GM19468 (cell line): ENCODE results near the gene FAM131A.

Experiments
- ATAC-seq: cut with Tn5 transposase; IDR thresholded peaks from one replicate; pipeline ENCODE4 v1.9.1; 2021; ENCODE audit warnings: mild to moderate bottlenecking, moderate library complexity, moderate number of reproducible peaks; ENCODE audit not compliant: unreplicated experiment; ENCODE audit errors: extremely low read depth

Gene FAM131A

GRCh38 chr3:184372296-184372821 lies 35.0 kb downstream of the FAM131A start:
- ATAC-seq = no peak

- ATAC-seq = no peak
Measured at GRCh38 chr3:184372911-184373310, 35.5 kb downstream of the FAM131A start.

GRCh38 chr3:184373422-184373821 lies 36.0 kb downstream of the FAM131A start:
- no peak for ATAC-seq

- ATAC-seq = no peak
Measured at GRCh38 chr3:184375747-184376461, 38.5 kb downstream of the FAM131A start.

- no peak for ATAC-seq
Measured at GRCh38 chr3:184377374-184377773, 40.0 kb downstream of the FAM131A start.

GRCh38 chr3:184377882-184378445 lies 40.6 kb downstream of the FAM131A start, which contains the start of gene THPO:
TSS of gene THPO (minus strand) at chr3:184378207. CDS start at chr3:184376259, 1,948 bp downstream.
- ATAC-seq = no peak

GRCh38 chr3:184378651-184379357 lies 41.4 kb downstream of the FAM131A start:
- no peak for ATAC-seq

- no peak for ATAC-seq
Measured at GRCh38 chr3:184379358-184380184, 42.2 kb downstream of the FAM131A start, which contains the start of gene CHRD. TSS of gene CHRD (plus strand) at chr3:184380054. CDS start at chr3:184380319, 265 bp downstream.

- ATAC-seq = no peak
Measured at GRCh38 chr3:184380185-184380626, 42.8 kb downstream of the FAM131A start.

- ATAC-seq = no peak
Measured at GRCh38 chr3:184380627-184381260, 43.3 kb downstream of the FAM131A start.

- no peak for ATAC-seq
Measured at GRCh38 chr3:184381261-184382224, 44.1 kb downstream of the FAM131A start.

GRCh38 chr3:184382326-184383032 lies 45.1 kb downstream of the FAM131A start:
- no peak for ATAC-seq

- no peak for ATAC-seq
Measured at GRCh38 chr3:184383033-184383740, 45.8 kb downstream of the FAM131A start.

GRCh38 chr3:184384342-184384741 lies 46.9 kb downstream of the FAM131A start:
- ATAC-seq = no peak

GRCh38 chr3:184384856-184385422 lies 47.5 kb downstream of the FAM131A start:
- no peak for ATAC-seq

- ATAC-seq = no peak
Measured at GRCh38 chr3:184386047-184386806, 48.8 kb downstream of the FAM131A start.
